Lung microvascular endothelial cell (primary cell): ENCODE measurements around the gene C10orf95. TPM values are rescaled to one million over a fixed set of nuclear protein-coding genes. Genes with fewer than 3 reads are reported as not detected.
"Not testable (repeated sequence)": the region's sequence is repeated elsewhere in the genome, so short reads cannot be mapped to it uniquely, and the experiment has no call there.

Experiments
- DNase-seq, 2 donors: peaks; one replicate each; pipeline versions ENCODE4 v3.0.0 to v3.0.0-alpha.2; 2010; ENCODE audit warnings: low read depth in 2 of 2
- total RNA-seq: library from RNA; depleted of rRNA; stranded (reverse); fragments of >200 nt; gene quantifications from 2 replicates; pipeline ENCODE4 v1.2.1, GENCODE V29; 2014

Gene C10orf95, protein sequence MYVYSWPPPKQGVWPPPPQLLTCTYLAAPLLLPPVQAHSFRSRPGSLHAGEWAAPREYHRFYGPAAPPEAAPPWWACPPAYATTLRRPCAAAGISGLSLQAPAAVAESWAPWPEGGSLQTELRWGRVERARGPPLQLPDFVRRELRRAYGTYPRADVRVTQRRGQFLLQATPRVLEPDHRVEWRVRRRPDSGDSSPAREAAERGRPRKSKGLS
- 0.22 TPM in 1 of 2 replicates, not detected in the other for total RNA-seq

- no peak for DNase-seq
Measured at GRCh38 chr10:102451105-102451969, at the start of gene C10orf95. Gene C10orf95 (minus strand): TSS chr10:102451543. CDS start chr10:102451093, 450 bp downstream.

GRCh38 chr10:102500686-102501085, 49.3 kb upstream of the C10orf95 start:
- DNase-seq = not testable (repeated sequence)

DNA sequence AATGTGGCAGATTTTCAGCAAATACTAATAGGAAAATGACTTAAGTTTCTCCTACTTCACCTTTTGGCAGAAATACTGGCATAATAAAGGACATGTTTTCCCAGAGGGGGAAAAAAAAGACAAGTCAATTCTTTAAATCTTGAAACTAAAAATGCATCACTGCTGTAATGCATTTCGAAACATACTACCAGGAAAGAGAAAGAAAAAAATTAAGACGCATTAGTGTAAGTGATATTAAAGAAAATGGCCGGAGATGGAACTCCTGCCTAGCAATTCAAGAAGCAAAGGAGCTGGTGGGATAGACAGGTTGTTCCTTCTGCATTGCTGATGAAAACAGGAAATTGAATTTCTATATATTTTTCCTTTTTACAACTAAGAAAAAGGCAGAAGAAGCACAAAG, 48.0 kb upstream of the C10orf95 start:
- no peak for DNase-seq

- no peak for DNase-seq
Measured at GRCh38 chr10:102497545-102497944, 46.2 kb upstream of the C10orf95 start.

DNA sequence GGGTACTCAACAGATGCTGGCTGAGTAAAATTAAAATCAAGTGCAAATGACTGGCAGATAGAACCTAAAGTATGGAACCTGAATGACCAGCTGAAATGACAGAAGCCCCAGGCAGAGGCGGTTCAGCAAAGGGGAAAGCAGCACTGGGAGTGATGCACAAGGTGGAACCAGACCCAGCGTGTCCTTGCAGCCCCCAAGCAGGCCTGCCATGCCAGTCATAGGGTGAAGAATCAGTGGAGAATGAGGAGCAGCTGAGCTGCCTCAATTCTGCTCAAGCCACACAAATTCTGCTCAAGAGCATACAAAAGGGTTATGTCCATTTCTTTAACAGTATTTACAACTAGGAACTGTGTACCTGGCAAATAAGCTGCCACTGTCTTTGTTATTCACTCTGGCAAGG, 42.4 kb upstream of the C10orf95 start:
- DNase-seq = no peak

DNA sequence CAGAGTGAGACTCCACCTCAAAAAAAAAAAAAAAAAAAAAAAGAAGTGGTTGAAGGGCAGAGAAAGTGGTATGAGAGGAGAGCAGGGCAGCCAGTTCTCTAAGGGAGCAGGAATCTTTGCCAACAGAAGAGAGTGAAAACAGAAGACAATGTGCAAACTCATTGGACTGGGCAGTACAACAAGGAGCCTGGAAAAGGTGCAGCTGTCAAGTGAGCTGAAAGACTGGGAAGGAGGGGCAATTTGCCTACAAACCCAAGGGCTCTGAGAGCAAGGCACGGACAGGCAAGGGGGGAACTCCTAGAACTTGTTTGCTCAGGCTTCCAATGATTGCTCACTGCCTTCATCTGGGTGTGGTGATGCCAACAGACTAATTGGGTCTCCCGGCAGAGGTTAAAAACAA, 41.6 kb upstream of the C10orf95 start:
- no peak for DNase-seq

DNA sequence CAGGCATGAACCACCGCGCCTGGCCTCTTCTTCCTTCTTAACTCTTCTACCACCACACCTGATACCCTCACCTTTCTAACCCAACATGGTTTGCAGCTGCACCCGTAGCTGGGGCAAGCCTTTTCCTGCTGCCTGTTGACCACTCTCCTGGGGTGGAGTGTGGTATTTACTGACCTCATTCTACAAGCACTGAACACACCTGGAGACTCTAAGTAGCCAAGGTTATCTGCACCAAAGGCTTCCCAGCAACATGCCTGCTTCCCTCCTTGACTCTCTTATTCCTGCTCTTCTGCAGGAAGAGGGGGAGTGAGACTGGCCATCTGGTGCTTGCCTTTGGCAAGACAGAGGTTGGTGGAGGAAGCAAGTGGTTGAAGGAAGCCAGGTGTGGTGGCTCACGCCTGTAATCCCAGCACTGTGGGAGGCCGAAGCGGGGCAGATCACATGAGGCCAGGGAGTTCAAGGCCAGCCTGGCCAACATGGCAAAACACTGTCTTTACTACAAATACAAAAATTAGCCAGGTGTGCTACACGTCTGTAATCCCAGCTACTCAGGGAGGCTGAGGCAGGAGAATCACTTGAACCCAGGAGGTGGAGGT, 41.1 kb upstream of the C10orf95 start:
- no peak for DNase-seq

DNA sequence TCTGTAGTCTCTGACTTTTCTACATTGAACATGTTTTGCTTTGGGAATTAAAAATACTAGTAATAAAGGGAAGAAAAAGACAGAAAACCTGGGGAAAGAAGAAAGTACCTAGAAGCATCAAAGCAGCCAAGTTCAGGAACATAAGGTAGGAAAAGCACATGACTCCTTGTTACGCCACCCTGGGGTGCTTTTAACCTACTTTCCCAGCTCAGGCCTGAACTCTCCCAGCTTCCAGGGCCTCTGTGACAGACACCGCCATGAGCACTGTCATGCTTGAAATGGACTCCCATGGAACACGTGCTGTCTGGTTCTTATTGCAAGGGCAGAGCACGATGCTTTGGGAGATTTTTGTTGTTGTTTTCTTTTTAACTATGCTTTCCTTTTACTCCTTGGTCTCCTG, 39.8 kb upstream of the C10orf95 start:
- DNase-seq = no peak

DNA sequence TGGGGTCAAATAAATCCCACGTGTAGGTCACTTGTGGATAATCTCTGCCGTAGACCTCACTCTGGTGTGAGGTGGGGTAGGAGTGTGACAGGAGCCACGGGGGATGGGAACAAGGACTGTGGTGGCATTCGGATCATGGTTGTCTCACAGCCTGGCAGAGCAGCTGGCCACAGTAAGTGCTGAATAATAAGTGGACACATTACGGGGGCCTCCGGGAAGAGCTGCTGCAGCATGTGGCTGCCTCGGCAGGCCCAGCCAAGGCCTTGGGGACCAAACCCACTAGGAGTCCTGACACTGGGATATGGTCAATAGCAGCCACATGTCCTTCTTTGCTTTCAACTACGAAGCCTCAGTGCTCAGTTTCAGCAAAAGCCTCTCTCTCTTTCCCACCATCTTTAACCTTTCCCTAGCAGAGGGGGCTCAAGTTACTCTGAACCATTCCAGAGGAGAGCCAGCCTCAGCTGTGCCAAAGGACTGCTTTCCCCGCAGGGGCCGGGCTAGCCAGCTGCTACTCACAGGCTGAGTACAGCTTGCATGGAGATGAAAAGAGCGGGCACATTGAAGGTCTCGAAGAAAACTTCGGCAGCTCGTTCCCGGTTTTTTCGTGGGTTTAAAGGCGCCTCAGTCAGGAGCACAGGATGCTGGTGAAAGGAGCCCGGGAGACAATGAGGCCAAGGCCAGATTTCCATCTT, 33.9 kb upstream of the C10orf95 start:
- DNase-seq = no peak

- DNase-seq = no peak
Measured at GRCh38 chr10:102484021-102484420, 32.7 kb upstream of the C10orf95 start.

GRCh38 chr10:102480396-102480795, 29.1 kb upstream of the C10orf95 start:
- no peak for DNase-seq

GRCh38 chr10:102479651-102480050, 28.3 kb upstream of the C10orf95 start:
- no peak for DNase-seq

GRCh38 chr10:102476466-102477141, 25.3 kb upstream of the C10orf95 start:
- no peak for DNase-seq

DNA sequence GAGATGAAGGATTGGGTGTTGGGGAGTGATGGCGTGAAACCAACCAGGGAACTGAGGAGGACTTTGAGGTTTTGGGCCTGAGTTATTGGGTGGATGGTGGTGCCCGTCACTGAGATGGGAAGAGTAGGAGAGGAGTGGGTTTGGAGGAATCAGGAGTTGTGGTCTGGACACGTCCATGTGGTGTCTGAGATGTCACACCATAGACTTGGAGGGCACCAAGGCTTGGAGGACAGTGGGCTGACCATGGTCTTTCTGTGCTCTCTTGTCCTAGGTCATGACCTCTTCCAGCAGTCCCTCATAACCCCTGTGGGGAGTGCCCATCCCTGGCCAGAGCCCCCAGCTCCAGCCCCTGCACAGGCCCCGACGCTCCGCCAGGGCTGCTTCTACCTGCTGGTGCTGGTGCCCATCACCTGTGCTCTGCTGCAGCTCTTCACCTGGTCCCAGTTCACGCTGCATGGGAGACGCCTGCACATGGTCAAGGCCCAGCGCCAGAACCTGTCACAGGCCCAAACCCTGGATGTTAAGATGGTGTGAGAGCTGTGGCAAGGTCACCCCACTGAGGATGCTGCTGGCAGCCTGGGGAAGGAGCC, 24.2 kb upstream of the C10orf95 start:
- no peak for DNase-seq

GRCh38 chr10:102473445-102474331, 22.3 kb upstream of the C10orf95 start:
- no peak for DNase-seq

DNA sequence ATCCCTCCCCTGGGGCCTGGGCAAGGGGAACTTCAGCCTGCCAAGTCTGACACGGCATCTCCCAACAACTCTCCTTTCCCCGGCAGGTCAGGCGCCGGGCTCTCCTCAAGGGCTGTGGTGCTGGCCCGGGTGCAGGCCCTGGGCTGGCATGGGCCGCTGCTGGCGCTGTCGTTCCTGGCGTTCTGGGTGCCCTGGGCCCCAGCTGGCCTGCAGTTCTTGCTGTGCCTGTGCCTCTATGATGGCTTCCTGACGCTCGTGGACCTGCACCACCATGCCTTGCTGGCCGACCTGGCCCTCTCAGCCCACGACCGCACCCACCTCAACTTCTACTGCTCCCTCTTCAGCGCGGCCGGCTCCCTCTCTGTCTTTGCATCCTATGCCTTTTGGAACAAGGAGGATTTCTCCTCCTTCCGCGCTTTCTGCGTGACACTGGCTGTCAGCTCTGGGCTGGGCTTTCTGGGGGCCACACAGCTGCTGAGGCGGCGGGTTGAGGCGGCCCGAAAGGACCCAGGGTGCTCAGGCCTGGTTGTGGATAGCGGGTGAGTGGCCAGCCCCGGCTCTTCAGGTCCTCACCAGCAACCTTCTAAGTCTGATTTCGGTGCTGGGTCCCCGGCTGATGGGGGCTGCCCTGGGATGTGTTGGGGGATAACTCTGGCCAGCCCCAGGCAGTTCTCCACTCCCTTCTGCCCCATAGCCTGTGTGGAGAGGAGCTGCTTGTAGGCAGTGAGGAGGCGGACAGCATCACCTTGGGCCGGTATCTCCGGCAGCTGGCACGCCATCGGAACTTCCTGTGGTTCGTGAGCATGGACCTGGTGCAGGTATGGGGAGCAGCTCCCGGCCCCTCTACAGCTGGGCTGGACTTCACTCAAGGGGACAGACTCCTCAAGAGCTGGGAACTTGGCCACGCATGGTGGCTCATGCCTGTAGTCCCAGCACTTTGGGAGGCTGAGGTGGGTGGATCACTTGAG, 19.5 kb upstream of the C10orf95 start:
- DNase-seq = no peak

GRCh38 chr10:102468683-102469082, 17.3 kb upstream of the C10orf95 start:
- DNase-seq = no peak

GRCh38 chr10:102467971-102468438, 16.7 kb upstream of the C10orf95 start:
- no peak for DNase-seq

DNA sequence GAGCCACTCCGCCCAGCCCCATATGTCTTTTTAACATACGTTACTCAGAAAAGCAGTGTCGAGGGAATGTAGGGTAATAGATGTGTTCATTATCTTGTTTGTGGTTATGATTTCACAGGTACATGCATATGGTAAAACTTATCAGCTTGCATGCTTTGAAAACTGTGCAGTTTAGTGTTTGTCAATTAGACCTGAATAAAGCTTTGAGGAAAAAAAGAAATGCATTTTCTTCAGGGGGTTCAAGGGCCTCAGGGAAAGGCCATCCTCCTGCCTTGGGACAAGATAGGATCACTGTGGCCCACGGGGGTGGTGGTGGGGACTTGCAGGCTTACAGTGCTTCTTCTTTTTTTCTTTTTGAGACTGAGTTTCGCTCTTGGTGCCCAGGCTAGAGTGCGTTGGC, 16.0 kb upstream of the C10orf95 start:
- DNase-seq = no peak
